ENCODE data around the gene JUN.

Gene JUN

DNA sequence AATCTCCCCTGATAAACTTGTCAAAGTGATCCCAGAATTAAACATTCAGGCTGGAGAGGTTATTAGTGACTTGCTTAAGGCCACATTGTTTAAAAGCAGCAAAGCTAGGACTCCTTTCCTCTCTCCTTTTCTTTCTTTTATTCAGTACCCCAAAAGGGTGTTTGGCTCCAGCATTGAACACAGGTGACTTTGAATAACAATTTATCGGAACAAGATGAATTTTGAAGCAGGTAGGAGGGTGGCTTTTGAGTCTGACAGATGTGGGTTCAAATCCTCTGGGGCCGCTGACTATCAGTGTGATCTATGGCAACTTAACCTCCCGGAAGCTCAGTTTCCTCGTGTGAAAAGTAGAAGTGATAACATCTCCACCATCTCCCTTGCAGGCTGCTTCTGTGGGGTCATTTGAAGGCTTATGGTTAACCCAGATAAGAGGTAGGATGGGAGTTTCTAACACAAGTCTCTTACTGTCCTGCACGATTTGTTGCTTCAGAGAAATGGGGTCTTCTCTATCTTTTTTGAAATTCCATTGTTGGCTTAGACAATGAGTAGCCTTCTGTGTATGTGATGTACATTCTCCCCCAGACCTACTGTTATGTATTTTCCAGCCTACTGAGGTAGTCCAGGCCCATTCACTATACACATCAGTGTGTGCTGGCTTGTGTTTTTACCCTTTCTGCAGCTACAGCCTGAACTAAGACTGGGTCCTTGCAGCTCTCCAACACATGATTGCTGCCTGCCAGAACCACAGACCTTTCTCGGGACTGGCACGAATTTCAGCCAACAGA, 29.0 kb downstream of the JUN start:
- DNase-seq: no peak

DNA sequence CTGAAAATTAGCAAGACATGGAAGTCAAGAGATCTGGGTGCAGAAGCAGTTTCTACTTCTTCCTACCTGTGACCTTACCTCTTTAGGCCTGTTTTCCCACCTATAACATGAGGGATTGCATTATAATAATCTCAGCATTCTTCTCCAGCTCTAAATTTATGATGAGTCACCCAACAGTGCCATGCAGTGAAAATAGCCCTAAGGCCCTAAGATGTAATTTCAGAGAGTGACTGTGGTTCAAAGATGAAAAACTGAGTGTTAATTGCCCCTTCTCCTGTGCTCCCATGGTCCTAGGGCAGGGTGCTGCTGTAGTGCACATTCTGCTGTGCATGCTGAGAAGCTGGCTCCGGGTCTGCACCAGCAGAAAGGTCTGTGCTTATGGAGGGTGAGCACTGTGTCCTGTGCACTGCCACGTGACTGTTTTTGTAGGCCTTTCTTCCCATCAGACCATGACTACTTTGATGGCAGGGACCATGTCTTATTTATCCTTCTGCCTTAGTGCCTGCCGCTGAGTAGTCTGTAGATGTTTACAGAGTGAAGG, 29.7 kb downstream of the JUN start:
- no peak for DNase-seq

DNA sequence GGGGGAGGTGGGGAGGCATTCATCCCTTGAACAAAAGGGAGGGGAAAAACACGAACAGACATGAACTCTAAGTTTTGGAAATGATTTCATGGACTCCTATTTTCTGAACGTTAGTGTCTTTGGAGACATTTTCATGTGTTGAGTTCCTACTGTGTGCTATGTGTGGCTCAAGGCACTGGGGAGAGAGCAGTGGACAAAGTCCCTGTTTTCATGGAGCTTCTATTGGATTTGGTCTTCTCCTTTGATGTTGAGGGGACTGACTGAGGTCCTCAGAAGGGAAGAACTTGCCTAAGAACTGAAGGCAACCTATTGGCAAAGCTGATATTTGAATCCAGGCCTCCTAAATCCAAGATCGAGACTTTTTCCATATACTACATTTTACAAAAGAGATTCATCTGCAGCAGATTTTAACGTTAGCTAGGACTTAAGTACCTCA, 30.4 kb downstream of the JUN start:
- no peak for DNase-seq

DNA sequence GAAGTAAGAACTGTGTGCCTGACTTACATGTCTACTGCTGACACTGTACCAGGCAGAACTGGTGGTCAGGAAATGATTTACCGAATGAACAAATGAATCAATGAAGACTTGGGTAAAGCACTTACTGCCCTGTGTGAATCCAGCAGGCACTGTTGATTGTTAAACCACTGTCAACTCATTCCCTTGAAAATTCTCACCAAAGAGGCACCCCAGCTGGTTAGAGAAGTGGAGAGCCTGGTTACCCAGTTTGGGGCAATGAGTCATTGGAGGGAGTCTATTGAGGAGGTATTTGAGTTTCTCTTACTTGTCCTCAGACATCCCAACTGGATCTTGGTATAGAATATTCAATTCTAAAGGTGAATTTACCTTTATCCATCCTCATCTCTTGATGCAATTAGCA, 34.2 kb downstream of the JUN start:
- no peak for DNase-seq

DNA sequence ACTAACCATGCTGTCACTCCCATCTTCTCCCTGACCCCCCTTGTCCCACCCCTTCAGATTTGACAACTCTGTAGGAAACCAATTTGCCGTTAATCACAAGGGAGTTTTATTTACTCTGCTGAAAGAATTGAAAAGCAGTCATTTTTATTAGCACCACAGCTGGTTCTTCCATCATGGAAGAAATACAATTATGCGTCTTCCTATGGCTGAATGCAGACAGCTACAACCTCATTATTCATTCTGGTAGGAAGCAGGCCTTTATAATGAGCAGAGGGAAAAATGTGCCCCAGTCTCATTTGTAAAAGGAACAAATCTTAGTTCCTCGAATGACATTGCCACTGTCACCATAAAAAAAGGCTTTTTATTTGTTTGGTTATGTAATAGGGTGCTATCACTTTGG, 35.2 kb downstream of the JUN start:
- DNase-seq: no peak

DNA sequence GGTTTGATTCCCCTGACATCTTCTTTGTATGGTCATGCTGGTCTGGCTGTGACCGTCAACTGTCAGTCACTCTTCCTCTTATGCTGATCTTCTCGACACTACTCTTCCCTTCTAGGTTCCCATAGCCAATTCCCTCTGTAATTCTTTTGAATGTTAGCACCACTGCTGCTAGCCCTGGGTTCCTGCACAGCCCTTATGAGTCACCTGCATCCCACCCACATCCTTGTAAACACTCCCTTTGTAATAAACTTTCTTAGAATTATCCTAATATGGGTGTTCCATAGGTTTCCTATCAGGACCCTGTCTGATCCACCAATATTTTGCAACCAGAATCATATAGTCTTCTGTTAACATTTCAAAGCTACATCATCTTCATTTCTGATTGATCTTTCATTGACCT, 37.1 kb downstream of the JUN start:
- DNase-seq: no peak

DNA sequence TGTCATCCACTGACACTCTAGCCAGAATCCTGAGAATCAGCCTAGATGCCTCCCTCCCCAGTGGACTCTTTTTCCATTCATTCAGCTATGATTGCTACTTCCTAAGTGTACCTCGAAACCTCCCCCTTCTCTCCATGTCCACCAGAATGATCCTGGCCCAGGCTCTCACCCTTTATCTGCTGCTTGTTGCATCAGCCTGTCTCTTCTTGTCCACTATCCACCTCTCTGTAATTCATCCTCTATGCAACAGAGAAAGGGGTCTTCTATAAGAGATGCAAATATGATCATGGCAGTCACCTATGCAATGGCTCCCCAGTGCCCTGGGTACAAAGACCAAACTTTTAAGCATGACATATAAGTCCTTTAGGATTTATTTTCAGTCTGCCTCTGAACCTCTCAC, 37.7 kb downstream of the JUN start:
- no peak for DNase-seq

DNA sequence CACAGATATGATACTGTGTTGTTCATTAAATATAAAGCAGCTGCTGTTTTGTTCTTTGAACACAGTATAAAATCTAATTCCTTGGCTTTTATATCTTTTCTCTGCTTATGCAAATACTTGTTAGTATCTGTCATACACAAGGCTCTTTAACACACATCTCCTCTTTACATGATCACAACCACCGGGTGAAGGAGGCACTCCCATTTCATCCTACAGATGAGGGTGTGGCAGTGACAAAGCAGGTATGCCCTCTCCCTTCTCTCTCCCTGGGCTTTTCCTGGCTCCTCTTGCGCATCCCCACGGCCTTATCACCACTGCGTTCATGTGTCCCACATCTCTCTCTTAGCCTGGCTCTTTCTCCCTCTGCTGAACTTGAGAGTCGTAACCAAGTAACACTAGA, 38.2 kb downstream of the JUN start:
- no peak for DNase-seq

DNA sequence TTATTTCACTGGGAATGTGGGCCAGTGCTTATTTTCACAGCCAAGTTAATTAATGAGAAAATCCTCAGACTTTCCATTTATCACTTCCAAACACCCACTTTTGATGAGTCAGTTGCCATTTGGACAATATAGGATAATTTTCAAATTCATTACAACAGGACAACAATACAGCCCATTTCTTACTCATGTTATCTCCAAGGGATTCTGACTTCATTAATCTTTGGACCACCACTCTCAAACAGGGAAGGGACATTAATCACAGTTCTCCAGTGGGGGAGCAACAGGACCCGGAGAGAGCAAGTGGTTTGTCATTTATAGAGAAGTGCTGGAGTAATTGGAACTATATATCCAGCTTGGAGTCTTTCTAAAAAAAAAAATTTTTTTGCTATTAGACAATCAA, 38.7 kb downstream of the JUN start:
- no peak for DNase-seq

DNA sequence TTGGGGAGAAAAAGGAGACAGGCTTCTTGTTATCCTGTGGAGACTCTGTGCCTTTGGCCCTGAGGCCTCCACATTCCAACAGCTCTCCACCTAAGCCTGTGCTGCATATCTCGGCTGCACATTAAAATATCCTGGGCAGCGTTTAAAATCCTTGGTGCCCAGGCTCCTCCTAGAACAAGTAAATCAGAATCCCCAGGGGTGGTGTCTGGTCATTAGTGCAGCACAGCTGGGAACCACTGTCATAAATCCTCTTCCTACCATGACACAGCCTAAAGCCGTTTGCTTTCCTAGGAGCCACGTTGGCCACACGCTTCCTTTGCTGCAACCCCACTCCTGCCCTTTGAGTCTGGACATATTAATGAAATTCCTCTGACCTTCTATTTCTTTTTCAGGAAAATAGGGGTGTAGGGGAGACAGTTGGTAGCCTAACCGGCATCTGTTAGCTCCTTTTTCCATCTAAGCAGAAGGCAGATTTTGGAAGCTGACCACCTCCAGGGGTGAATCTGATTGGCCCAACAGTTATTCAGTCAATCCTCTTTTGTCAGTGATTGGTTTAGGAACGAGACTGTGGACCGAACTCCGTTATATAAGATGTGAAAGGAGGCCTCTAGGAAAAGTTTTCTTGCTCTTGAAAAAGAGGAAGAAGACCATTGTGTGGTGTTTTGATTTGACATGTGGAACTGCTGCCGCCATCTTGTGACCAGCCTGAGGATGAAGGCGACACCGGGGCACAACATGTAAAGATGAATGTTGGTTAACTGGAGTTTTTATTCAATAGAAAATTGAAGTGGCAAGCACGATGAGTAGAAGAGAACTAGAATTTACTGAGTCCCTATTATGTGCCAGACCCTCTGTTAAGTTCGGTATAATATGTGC, 41.9 kb downstream of the JUN start:
- DNase-seq: no peak

DNA sequence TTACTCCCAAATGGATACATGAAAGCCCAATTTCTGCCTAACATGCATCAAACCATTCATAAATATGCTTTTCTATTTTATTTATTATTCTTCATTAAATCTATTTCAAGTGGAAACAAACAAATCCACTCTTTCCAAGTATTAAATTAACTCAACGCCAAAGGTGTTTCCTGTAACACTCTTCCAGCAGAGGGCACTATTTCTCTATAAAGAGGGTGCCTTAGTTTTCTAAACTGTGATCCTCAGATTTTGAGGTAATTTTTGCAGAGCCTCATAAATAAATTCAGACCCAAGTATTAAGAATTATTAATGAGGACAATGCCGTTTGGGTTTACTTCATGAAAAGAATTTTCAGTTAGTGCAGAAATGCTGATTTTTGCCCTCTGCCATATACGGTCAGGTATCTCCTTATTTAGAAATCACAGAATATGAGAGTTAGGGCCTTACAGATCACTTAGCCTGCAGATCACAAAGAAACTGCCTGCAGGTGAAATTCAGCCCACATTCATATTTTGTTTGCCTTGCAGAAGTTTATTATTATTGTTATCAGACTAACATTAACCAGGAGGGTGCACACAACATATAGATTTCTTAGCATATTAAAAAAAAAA, 43.9 kb downstream of the JUN start:
- peak; percentile 36 to 49 for DNase-seq

DNA sequence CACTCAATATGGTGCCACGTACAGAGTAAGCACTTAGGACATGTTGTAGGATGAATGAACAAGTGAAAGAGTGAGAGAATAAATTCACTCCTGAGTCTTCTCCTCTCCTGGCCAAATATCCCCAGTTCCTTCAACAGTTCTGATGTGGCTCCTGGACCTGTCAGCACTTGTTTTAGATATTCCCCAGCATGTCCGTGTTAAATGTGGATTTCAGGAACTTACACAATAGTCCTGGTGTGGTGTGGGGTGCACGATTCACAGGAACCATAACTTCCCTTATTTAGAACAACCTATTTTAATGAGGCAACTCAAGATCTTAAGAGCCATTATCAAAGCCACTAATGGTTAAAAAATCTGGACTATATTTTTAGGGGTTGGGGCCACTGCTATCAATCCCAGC, 45.0 kb downstream of the JUN start:
- DNase-seq: no peak

DNA sequence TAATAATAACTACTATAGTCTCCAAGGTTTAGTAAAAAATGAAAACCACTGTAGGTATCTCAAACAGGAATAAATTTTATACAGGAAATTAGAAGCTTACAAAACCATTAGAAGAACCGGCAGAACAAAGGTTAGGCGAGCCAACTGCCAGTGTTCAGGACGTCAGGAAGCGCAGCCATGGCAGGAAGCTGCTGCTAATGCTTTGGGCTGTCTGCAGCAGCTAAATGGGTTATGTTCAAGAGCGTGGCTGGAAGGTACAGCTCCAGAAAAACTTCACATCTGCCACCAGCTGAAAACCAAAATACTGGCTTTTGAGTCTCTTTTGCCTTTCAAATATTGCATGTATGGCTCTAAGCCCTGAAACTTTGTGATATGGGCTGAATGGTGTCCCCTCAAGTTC, 48.3 kb downstream of the JUN start:
- no peak for DNase-seq

DNA sequence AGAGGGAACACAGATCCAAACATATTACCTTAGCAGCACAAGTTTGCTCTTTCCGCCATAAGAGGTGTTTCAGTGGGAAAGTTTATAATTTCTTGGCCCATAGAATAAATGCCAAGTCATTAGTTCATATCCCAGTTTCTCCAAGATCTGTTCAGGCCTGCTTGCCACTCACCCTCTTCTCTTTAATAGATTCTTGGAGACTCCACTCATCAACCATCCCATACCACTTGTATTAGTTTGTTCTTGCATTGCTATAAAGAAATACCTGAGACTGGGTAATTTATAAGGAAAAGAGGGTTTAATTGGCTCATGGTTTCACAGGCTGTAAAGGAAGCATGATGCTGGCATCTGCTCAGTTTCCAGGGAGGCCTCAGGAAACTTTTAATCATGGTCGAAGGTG, 49.2 kb downstream of the JUN start:
- no peak for DNase-seq

DNA sequence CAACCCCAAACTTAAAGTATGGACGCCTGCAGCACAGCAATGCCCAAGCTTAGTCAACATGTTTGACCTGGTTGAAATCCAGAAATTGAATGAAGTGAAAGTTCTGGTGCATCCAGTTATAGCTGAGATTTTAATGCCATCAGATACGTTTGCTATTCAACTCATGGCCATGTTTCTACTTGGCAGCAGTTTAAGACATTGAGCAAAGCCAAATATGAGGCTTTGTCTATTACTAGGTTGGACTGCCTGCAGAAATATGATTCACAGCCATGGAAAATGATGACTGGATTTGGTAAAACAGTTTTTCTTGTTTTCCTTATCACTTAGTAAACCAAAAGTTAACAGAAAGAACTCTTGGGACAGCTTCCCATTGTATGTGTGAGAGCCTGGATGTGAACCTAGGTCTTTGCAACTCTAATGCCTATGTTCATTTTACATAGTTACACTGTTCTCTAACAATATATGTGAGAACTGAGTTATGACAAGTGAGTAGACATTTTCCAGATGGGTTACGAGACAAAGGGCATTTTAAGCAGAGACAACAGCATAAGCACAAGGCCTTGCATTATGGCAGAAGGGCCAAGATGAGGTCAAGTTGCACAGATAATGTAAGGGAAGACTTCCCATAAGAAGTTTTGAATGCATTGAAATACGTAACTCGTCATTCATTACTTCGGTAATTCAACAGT, 51.6 kb downstream of the JUN start:
- no peak for DNase-seq

Measured in SHP77 (cell line).